Chondrocyte (in vitro differentiated cells): ENCODE results near the gene GGT5. TPM values are rescaled to one million over a fixed set of nuclear protein-coding genes. Genes with fewer than 3 reads are reported as not detected.
"Not testable (repeated sequence)": the region's sequence is repeated elsewhere in the genome, so short reads cannot be mapped to it uniquely, and the experiment has no call there.

Source experiments
- DNase-seq: peaks from one replicate; pipeline ENCODE4 v3.0.0; 2021; ENCODE audit warnings: mixed read lengths, low spot score
- H3K27ac Mint-ChIP-seq: one replicate; pipeline ENCODE4 v1.8.0; 2021; ENCODE audit warnings: mild to moderate bottlenecking, moderate library complexity, mixed read lengths; ENCODE audit not compliant: unreplicated experiment
- H3K27me3 Mint-ChIP-seq: 2 replicates; pipeline ENCODE4 v1.8.0; 2021; ENCODE audit warnings: low read depth, mixed read lengths
- H3K36me3 Mint-ChIP-seq: 2 replicates; pipeline ENCODE4 v1.8.0; 2021; ENCODE audit warnings: low read depth, mixed read lengths
- H3K4me1 Mint-ChIP-seq: 2 replicates; pipeline ENCODE4 v1.8.0; 2021; ENCODE audit warnings: low read depth, mild to moderate bottlenecking, mixed read lengths
- H3K4me3 Mint-ChIP-seq: one replicate; pipeline ENCODE4 v1.8.0; 2021; ENCODE audit warnings: mild to moderate bottlenecking, moderate library complexity, mixed read lengths; ENCODE audit not compliant: unreplicated experiment
- H3K9me3 Mint-ChIP-seq: 2 replicates; pipeline ENCODE4 v1.8.0; 2021; ENCODE audit warnings: low read depth, mixed read lengths
- CTCF ChIP-seq: fragments of 200-600 bp; sonication (generic); IDR thresholded peaks from 2 replicates; pipeline ENCODE4 v1.5.0; 2021; ENCODE audit warnings: antibody characterized with exemption, mild to moderate bottlenecking, moderate library complexity
- total RNA-seq: library from RNA; stranded (reverse); gene quantifications from 3 replicates; pipeline ENCODE4 v1.2.1, GENCODE V29; 2021

Gene GGT5
- total RNA-seq, 1 donor from 2014 or later = 37.5 TPM

GRCh38 chr22:24224468-24224867 is 20.4 kb downstream of the GGT5 start:
- Mint-ChIP-seq H3K9me3 (peaks cover 4% of the 10 kb centered on the region), H3K27ac (no peak overlapping the region), H3K36me3 (peaks cover 28% of the 10 kb centered on the region), H3K27me3 (no peaks in the 10 kb centered on the region), H3K4me1 (no peaks in the 10 kb centered on the region), H3K4me3 (no peak overlapping the region)
- no peak for TF ChIP-seq CTCF
- DNase-seq = peak; percentile 28

GRCh38 chr22:24219750-24220149 is 25.1 kb downstream of the GGT5 start:
- no peaks in the 10 kb centered on the region for H3K4me1 Mint-ChIP-seq
- no peak for TF ChIP-seq CTCF
- H3K27ac Mint-ChIP-seq = no peak overlapping the region

GRCh38 chr22:24217384-24217783 is 27.5 kb downstream of the GGT5 start:
- no peak overlapping the region for H3K4me3 Mint-ChIP-seq
- H3K27ac Mint-ChIP-seq = no peak overlapping the region
- H3K36me3 Mint-ChIP-seq = peaks cover 21% of the 10 kb centered on the region
- no peaks in the 10 kb centered on the region for H3K27me3 Mint-ChIP-seq
- no peaks in the 10 kb centered on the region for H3K9me3 Mint-ChIP-seq
- no peak for TF ChIP-seq CTCF
- DNase-seq = no peak
- no peaks in the 10 kb centered on the region for H3K4me1 Mint-ChIP-seq

More at GRCh38 chr22:24219750-24220149, 25.1 kb downstream of the GGT5 start:
- peaks cover 2% of the 10 kb centered on the region for H3K9me3 Mint-ChIP-seq
- no peaks in the 10 kb centered on the region for H3K27me3 Mint-ChIP-seq
- no peak overlapping the region for H3K4me3 Mint-ChIP-seq
- H3K36me3 Mint-ChIP-seq = peaks cover 28% of the 10 kb centered on the region
- DNase-seq = no peak

DNA sequence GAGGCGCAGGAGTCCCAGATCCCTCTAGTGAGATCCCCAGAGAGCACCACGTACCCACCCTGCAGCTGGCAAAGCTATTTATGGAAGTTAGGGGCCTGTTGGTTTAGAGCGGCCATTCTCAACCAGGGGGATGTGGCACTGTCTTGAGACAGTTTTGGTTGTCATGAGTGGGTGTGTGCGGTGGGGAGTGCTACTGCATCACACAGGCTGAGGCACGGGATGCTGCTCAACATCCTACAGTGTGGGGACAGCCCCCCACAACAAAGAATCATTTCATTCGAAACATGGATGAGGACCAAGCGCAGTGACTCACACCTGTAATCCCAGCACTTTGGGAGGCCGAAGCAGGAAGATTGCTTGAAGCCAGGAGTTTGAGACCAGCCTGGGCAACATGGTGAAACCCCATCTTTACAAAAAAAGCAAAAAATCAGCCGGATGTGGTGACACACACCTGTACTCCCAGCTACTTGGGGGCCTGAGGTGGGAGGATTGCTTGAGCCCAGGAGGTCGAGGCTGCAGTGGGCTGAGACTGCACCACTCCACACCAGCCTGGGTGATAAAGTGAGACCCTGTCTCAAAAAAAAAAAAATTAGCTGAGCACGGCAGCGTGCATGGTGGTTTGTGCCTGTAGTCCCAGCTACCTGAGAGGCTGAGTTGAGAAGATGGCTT is 28.2 kb downstream of the GGT5 start:
- peaks cover 21% of the 10 kb centered on the region for H3K36me3 Mint-ChIP-seq
- DNase-seq = peak; percentile 33
- TF ChIP-seq CTCF = no peak
- H3K4me1 Mint-ChIP-seq = no peaks in the 10 kb centered on the region
- H3K27ac Mint-ChIP-seq = no peak overlapping the region
- H3K27me3 Mint-ChIP-seq = no peaks in the 10 kb centered on the region
- H3K4me3 Mint-ChIP-seq = no peak overlapping the region
- H3K9me3 Mint-ChIP-seq = no peaks in the 10 kb centered on the region

GRCh38 chr22:24214467-24215285 is 30.2 kb downstream of the GGT5 start:
- Mint-ChIP-seq H3K9me3 (no peaks in the 10 kb centered on the region), H3K4me3 (no peak overlapping the region), H3K4me1 (peaks cover 3% of the 10 kb centered on the region), H3K27ac (no peak overlapping the region), H3K36me3 (peaks cover 12% of the 10 kb centered on the region), H3K27me3 (no peaks in the 10 kb centered on the region)
- no peak for TF ChIP-seq CTCF
- DNase-seq = no peak

DNA sequence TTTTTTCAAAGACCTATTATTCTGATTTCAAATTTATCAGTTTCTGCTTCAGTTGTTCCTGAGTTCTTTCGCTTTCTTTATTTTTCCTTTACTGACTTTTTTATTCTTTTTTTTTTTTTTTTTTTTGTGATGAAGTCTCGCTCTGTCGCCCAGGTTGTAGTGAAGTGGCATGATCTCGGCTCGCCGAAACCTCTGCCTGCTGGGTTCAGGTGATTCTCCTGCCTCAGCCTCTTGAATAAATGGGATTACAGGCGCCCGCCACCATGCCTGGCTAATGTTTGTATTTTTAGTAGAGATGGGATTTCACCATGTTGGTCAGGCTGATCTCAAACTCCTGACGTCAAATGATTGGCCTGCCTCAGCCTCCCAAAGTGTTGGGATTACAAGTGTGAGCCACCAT is 31.8 kb downstream of the GGT5 start:
- H3K4me3 Mint-ChIP-seq, H3K27ac Mint-ChIP-seq, H3K27me3 Mint-ChIP-seq, H3K9me3 Mint-ChIP-seq, H3K36me3 Mint-ChIP-seq, DNase-seq: not testable (repeated sequence)
- peaks cover 12% of the 10 kb centered on the region for H3K4me1 Mint-ChIP-seq

GRCh38 chr22:24211716-24212115 is 33.2 kb downstream of the GGT5 start:
- H3K36me3 Mint-ChIP-seq, H3K27ac Mint-ChIP-seq, H3K27me3 Mint-ChIP-seq, H3K4me3 Mint-ChIP-seq, DNase-seq, H3K9me3 Mint-ChIP-seq: not testable (repeated sequence)
- H3K4me1 Mint-ChIP-seq = peaks cover 26% of the 10 kb centered on the region

- H3K4me1 Mint-ChIP-seq = peaks cover 35% of the 10 kb centered on the region
- H3K27ac Mint-ChIP-seq, H3K36me3 Mint-ChIP-seq, H3K4me3 Mint-ChIP-seq, H3K27me3 Mint-ChIP-seq, DNase-seq, H3K9me3 Mint-ChIP-seq: not testable (repeated sequence)
Measured at GRCh38 chr22:24210409-24210808, 34.5 kb downstream of the GGT5 start.
